Activated CD4-positive, alpha-beta T cell treated with anti-CD3 and anti-CD28 coated beads, Interleukin-2, Interleukin-6, amounts not matched to agents 100 ng/mL and 50 ng/mL, durations not matched to agents 16 hours and 8 hours (primary cell): Measurements from ENCODE around the gene GRIP1.

Source experiments
- DNase-seq: peaks from one replicate; pipeline ENCODE4 v3.0.0-alpha.2; 2020

GRIP1 gene, protein sequence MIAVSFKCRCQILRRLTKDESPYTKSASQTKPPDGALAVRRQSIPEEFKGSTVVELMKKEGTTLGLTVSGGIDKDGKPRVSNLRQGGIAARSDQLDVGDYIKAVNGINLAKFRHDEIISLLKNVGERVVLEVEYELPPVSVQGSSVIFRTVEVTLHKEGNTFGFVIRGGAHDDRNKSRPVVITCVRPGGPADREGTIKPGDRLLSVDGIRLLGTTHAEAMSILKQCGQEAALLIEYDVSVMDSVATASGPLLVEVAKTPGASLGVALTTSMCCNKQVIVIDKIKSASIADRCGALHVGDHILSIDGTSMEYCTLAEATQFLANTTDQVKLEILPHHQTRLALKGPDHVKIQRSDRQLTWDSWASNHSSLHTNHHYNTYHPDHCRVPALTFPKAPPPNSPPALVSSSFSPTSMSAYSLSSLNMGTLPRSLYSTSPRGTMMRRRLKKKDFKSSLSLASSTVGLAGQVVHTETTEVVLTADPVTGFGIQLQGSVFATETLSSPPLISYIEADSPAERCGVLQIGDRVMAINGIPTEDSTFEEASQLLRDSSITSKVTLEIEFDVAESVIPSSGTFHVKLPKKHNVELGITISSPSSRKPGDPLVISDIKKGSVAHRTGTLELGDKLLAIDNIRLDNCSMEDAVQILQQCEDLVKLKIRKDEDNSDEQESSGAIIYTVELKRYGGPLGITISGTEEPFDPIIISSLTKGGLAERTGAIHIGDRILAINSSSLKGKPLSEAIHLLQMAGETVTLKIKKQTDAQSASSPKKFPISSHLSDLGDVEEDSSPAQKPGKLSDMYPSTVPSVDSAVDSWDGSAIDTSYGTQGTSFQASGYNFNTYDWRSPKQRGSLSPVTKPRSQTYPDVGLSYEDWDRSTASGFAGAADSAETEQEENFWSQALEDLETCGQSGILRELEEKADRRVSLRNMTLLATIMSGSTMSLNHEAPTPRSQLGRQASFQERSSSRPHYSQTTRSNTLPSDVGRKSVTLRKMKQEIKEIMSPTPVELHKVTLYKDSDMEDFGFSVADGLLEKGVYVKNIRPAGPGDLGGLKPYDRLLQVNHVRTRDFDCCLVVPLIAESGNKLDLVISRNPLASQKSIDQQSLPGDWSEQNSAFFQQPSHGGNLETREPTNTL

DNA sequence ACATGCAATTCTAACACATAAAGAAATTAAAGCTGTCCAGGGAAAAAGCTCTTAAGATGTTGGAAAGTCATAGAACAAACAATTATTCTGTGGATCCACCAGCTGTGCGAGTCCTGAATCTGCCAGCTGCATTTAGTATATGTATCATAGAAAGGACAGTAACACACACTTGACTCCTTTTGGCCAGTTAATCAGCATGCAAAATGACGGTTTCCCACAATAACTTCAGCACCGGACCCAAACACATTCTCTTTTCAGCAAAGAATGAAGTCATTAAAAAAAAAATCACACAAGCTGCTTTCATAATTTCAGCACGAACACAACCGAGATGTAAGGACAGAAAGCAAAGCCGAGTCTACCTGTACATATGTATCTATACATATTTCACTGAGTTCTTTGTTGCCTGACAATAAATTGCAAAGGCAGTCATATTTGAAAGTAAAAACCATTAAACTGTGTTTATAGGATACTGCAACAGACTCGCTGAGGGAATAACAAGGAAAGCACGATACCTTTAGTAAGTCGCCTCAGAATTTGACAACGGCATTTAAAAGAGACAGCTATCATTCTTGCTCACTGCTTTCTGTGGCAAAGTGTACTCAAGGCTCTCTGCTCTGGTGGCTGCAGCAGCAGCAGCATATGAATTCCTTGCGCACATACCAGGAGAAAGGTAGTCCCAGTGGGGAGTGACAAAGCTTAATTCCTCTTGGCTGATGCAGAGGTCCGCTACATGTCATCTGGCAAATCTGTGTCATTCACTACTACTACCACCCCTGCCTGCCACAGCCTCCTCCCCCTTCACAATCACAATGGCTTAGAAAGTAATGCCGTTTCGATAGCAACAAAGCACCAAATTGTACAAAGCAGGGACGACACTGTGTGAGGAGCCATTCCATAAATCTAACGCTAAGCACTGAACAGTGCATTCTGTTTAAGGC lies at the start of gene GRIP1:
GRIP1 (minus strand) TSS at position 739 of the 938 bp plus-strand sequence; CDS start at position 567, 172 bp downstream.
- DNase-seq = no peak

DNA sequence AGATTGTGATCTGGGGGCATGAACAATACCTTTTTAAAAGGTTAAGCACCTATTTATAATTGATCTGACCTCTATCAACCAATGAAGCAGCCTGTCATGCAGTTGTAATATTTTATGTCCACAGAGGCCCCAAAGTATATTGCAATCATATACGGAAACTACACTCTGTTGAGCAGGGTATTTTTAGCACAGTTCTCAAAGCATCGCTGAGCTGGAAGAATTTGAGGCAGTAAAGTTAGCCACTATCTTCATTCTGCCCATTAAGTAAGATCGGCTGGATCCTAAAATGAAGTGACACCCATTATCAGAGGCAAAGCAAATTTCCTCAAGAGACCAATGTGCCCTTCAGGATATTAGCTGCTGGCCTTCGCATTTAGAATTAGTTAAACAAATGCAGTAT lies 47.7 kb upstream of the GRIP1 start:
- no peak for DNase-seq

- DNase-seq = no peak
Observed at GRCh38 chr12:66725031-66725430, 46.2 kb upstream of the GRIP1 start.

DNA sequence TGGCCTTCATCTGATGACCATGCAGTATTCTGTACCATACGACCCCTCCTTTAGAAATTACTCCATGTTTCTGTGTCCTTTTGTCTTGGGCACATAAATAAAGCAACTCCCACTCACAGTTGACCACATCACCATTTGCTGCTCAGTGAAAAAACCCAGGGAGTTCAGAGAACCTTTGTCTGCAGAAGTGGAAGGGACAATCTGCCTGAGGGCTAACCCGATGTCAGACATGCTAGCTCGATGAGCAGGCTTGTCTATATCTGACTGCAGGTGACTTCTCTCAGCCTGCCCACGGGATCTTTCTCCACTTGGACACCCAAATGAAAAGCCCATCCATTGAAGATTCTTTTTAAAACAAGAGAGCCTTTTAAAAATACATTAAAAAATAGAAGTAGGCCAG lies 45.7 kb upstream of the GRIP1 start:
- no peak for DNase-seq

DNA sequence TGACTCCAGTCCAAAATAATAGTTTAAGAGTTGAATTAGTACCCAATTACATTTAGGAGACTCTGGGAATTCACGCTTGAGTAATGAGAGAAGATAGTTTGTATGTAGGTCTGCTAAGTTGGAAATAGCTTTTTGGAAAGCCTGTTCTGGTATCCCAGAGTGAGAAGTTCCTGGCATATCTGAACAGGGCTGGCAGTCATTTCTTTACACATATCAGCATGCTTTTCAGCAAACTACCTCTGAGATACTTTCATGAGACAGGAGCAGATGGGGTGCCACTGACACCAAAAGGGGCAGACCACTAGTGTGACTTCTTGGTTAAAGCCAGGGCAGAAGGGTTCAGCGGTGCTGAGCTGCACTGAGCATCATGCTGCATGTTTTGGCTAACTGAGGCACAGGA lies 45.1 kb upstream of the GRIP1 start:
- no peak for DNase-seq

DNA sequence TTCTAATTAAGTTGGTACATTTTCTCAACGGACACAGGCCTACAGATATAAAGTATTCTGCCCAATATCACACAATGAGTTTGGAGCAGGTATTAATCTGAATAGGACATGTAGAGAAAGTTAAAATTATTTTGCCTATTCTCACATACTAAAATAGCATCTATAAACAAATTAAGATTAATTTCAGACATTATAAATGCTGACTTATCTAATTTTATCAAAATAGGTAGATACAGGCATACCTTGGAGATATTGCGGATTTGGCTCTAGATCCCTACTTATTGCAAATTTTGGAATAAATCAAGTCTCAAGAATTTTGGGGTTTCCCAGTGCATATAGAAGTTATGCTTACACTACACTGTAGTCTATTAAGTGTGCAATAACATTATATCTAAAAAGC lies 41.0 kb upstream of the GRIP1 start:
- DNase-seq = no peak

DNA sequence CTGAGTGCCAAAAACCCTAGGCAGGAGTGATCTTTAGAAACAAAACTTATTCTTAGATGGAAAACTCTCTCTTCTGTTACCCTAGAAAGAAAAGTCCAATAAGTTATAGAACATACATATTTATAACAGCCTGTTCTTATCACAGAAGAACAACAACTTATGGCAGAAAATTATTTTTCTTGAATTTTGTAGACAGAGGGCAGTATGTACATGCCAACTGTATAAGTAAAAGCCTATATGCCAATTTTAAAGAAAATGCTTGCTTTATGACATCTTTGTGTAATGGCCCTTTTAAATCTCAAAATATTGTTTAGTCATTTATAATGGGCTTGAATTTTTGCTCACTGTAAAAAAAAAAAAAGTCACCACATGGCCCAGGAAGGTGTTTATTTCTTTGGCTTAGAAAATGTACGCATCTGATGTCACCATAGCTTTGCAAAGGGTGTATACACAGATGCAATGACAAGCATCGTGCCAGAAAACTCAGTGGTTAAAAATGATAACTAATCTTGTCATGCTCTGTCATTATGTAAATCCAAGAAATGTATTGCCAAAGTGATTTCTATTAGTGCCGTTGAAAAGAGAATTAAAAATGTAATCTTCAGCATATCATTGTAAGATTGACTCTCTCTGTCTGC lies 38.3 kb upstream of the GRIP1 start:
- no peak for DNase-seq

- no peak for DNase-seq
Observed at GRCh38 chr12:66716522-66716921, 37.6 kb upstream of the GRIP1 start.

- DNase-seq = no peak
Observed at GRCh38 chr12:66714709-66715108, 35.8 kb upstream of the GRIP1 start.

- DNase-seq = no peak
Observed at GRCh38 chr12:66713984-66714383, 35.1 kb upstream of the GRIP1 start.

- DNase-seq = no peak
Observed at GRCh38 chr12:66709893-66710292, 31.0 kb upstream of the GRIP1 start.

- no peak for DNase-seq
Observed at GRCh38 chr12:66709457-66709773, 30.5 kb upstream of the GRIP1 start.

DNA sequence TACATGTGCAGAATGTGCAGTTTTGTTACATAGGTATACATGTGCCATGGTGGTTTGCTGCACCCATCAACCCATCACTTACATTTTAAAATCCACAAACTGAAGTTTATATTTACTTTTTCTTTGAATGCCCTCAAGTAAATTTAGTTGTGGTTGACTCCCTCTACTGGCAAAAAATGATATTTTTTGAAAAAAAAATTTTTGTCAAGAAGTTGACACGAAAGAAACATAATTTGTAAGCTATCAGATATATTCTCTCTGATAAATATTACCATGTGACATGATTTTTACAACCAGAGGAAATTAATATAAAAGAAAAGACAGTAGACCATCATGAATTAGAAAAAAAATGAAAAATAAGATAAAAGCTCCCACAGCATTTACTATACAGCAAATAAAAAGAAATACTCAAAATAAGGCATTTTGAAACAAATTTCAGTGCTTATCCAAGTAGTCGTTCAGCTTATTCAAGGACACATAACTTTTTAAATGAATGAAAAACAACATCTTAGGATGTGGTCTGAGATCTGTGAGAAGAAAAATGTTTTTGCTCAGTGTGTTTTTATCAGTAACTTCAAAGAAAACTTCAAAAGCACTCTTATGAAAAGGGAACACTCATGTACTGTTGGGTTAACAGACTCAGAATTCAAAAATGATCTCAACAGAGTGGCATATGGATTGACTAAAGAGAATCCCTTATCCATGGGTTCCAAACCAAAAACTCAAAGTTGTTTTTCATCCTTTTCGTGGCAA lies 30.0 kb upstream of the GRIP1 start:
- peak; percentile 17 for DNase-seq

DNA sequence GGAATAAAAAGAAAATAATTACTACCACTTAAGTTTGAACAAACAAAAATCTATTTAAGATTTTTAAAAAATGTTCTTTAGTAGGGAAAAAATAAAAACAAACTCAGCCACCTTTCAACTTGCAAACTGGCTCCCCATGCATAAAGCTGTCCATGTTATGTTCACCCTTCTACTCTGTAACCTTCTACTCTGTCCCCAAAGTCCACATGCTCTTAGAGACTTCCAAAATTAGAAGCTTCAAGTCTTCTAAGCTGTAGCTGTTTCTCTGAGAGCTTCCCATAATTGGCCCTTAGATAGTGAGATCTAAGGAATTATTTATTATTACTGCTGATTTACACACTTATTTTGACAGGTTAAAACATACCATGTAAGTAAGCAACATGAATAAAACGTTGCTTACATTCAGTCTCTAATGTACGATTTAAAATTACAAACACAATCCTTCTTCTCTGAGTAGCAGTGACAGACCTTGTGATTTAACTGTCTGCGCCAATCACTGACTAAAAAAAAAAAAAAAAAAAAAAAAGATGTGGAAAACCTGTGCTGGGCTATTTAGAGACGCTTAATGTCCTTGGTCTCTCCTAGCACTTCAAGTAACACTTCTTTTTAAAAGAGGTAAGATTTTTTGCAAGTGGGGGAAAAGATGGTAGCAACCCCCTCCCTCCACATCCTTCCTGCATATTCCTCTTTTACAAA lies 28.3 kb upstream of the GRIP1 start:
- no peak for DNase-seq

DNA sequence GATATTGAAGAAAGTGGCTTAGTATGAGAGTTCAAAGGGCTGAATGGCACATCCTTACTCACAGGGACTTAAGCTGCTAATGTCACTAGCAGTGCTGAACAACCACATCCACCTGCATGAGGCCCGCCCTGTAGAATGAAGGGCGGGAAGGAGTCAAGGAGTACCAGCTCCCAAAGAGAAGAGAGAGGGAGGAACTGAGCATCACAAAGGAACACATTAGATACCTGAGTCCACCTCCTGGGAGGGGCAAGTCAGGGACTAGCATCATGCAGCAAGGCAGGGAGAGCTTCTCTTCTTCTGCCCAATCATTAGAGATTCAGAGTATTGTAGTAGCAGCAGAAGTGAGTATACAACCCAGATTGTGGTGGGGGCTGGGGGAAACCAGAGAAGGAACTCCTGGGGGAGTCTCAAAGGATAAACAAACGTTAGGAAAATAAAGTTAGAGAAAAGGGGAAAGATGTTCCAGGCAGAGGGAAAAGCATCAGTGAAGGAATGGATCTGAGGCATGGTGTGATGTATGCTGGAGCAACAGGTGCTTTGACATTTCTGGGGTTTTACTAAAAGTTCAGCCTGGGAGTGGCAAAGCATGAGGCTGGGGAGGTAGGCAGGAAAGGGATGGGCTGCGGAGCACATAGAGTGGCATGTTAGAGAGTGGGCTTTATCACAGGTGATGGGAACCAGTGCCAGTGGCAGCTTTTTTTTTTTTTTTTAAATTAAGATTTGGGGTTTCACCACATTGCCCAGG lies 21.0 kb upstream of the GRIP1 start:
- DNase-seq = no peak

DNA sequence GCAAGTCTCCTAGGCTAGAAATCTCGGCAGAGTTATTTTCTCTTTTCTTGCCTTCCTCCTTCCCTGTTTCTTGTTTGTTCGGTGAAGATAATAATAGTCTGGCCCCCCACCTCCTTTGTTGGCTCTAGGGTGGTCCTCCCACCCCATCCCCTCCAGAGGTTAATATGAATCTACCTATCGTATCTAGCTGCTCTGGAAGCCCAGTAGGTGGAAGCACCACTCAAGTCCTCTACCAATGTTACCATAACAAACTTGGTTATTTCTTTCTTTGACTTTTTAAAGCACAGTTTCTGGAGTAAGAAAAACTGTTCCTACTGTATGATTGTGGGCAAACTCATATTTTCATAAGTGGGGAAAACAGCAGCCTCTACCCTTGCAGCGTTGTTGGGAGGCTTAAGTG lies 19.7 kb upstream of the GRIP1 start:
- no peak for DNase-seq

DNA sequence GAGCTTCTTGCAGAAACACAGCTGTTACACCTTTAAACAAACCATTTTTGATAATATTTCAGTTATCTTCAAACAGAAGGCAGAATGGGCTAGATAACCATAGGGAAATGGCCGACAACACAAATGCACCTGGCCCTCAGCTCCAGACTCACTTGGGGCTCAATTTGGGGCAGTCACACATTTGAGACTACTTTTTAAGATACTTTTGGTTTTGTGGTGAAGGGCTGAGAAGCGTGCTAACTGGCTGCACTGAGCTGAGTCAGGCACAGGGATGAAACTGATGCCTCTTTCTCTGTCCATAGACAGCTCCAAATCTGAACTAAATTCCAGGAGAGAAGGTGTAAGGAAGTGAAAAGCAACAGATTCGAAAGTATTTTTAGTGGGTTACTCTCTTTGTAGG lies 18.5 kb upstream of the GRIP1 start:
- DNase-seq = no peak

GRCh38 chr12:66694666-66695613 lies 16.1 kb upstream of the GRIP1 start:
- DNase-seq = no peak
